NCI-H2227 (cell line): ENCODE results near the gene PMF1.

Experiments used
- DNase-seq: peaks from one replicate; lab custom pipeline; 2025; ENCODE audit not compliant: unreplicated experiment; lab: John Stamatoyannopoulos, UW

Gene PMF1

GRCh38 chr1:156233426-156234127, 20.8 kb downstream of the PMF1 start:
- DNase-seq, result no peak

GRCh38 chr1:156236164-156236563, 23.4 kb downstream of the PMF1 start:
- DNase-seq, result no peak

- DNase-seq, result no peak
These were observed 25.4 kb downstream of the PMF1 start for GRCh38 chr1:156238248-156238647.

GRCh38 chr1:156241311-156241811, 28.6 kb downstream of the PMF1 start:
- no peak for DNase-seq

GRCh38 chr1:156241926-156242325, 29.1 kb downstream of the PMF1 start, which contains the start of gene BGLAP:
Gene BGLAP (plus strand): TSS chr1:156242184. CDS start chr1:156242232, 48 bp downstream.
- DNase-seq, result no peak

GRCh38 chr1:156242738-156243137, 29.9 kb downstream of the PMF1 start:
- DNase-seq, result no peak

- DNase-seq, result no peak
These were observed 31.3 kb downstream of the PMF1 start for GRCh38 chr1:156244126-156244525.

- no peak for DNase-seq
These were observed 31.9 kb downstream of the PMF1 start for GRCh38 chr1:156244712-156245111.

GRCh38 chr1:156245451-156246232, 32.8 kb downstream of the PMF1 start:
- DNase-seq, result no peak

GRCh38 chr1:156246241-156246780, 33.5 kb downstream of the PMF1 start:
- no peak for DNase-seq

GRCh38 chr1:156246781-156247459, 34.1 kb downstream of the PMF1 start:
- DNase-seq, result no peak

GRCh38 chr1:156247460-156248322, 34.9 kb downstream of the PMF1 start, which contains the start of gene PAQR6:
Gene PAQR6 (minus strand): TSS chr1:156248056. CDS start chr1:156246731, 1,325 bp downstream.
- no peak for DNase-seq

GRCh38 chr1:156248323-156248683, 35.5 kb downstream of the PMF1 start:
- no peak for DNase-seq

- DNase-seq, result no peak
These were observed 36.8 kb downstream of the PMF1 start for GRCh38 chr1:156249593-156249992.

GRCh38 chr1:156251527-156251926, 38.7 kb downstream of the PMF1 start:
- DNase-seq, result peak; percentile 85

GRCh38 chr1:156253634-156254033, 40.8 kb downstream of the PMF1 start:
- DNase-seq, result no peak

GRCh38 chr1:156257711-156258110, 44.9 kb downstream of the PMF1 start:
- no peak for DNase-seq

- DNase-seq, result no peak
These were observed 46.1 kb downstream of the PMF1 start for GRCh38 chr1:156258859-156259258.

GRCh38 chr1:156259805-156260204, 47.0 kb downstream of the PMF1 start:
- no peak for DNase-seq

- no peak for DNase-seq
These were observed 48.1 kb downstream of the PMF1 start for GRCh38 chr1:156260896-156261295.
